HL-60 (cell line): ENCODE results near the gene ZCCHC3.

Experiments used
- DNase-seq, 2 experiments: peaks; one replicate each; pipeline ENCODE4 v3.0.0-alpha.2; 2010 to 2020; ENCODE audit warnings: low read depth in 1 of 2, low spot score in 1 of 2
- H3K27ac ChIP-seq: fragments of 250-450 bp; sonication (Bioruptor Pico); replicated peaks from 2 replicates; pipeline ENCODE4 v1.5.1; 2020; ENCODE audit warnings: mild to moderate bottlenecking, moderate library complexity
- H3K27me3 ChIP-seq: fragments of 250-450 bp; sonication (Bioruptor Pico); 2 replicates; pipeline ENCODE4 v1.5.1; 2021; ENCODE audit warnings: mild to moderate bottlenecking, moderate library complexity; ENCODE audit not compliant: insufficient read depth, poor library complexity, severe bottlenecking
- H3K4me3 ChIP-seq: replicated peaks from 2 replicates; pipeline ENCODE4 v1.5.1; 2011; ENCODE audit warnings: mild to moderate bottlenecking, control low read depth, low read length; ENCODE audit not compliant: insufficient read depth
- CTCF ChIP-seq: IDR thresholded peaks from one replicate; pipeline ENCODE4 v1.5.1; 2011; ENCODE audit warnings: low read length, control low read depth, inconsistent platforms; ENCODE audit not compliant: insufficient read depth
- GABPA ChIP-seq: IDR thresholded peaks from 2 replicates; pipeline ENCODE4 v1.6.1; 2012; ENCODE audit warnings: low read depth
- POLR2AphosphoS5 ChIP-seq: IDR thresholded peaks from 2 replicates; pipeline ENCODE4 v1.6.1; 2012; ENCODE audit warnings: low read depth
- REST ChIP-seq: IDR thresholded peaks from 2 replicates; pipeline ENCODE4 v1.6.1; 2012; ENCODE audit warnings: low read depth; ENCODE audit not compliant: insufficient replicate concordance
- SPI1 ChIP-seq: IDR thresholded peaks from 2 replicates; pipeline ENCODE4 v1.6.1; 2012; ENCODE audit warnings: low read depth, mild to moderate bottlenecking, borderline replicate concordance

The ZCCHC3 gene

GRCh38 chr20:257419-257818 is 40.0 kb upstream of the ZCCHC3 start, which contains the start of gene DEFB132:
Gene DEFB132 (plus strand): TSS chr20:257724. CDS start chr20:257779, 55 bp downstream.
- TF ChIP-seq CTCF (no peak), POLR2AphosphoS5 (no peak), REST (no peak), SPI1 (no peak), GABPA (no peak)
- Histone ChIP-seq H3K27me3 (no peaks in the 10 kb centered on the region), H3K4me3 (no peak within 1 kb of the TSS), H3K27ac (no peak within 1 kb of the TSS)
- DNase-seq = no peak

- DNase-seq = peak in 1 of 2 experiments; percentile 45
- no peak for TF ChIP-seq REST
- no peak for TF ChIP-seq POLR2AphosphoS5
- no peak for TF ChIP-seq CTCF
- no peak for TF ChIP-seq SPI1
- no peak for TF ChIP-seq GABPA
- Histone ChIP-seq H3K27ac (no peak overlapping the region; the same call in 1 of the 2 replicates), H3K4me3 (no peak overlapping the region), H3K27me3 (no peaks in the 10 kb centered on the region)
These were observed 39.0 kb upstream of the ZCCHC3 start for GRCh38 chr20:258269-258858.

GRCh38 chr20:258963-259362 is 38.4 kb upstream of the ZCCHC3 start:
- no peaks in the 10 kb centered on the region for H3K27me3 ChIP-seq
- H3K27ac ChIP-seq = peak overlapping the region; percentile 13; the same call in 1 of the 2 replicates
- no peak overlapping the region for H3K4me3 ChIP-seq
- DNase-seq = peak in 1 of 2 experiments; percentile 12
- TF ChIP-seq GABPA = no peak
- no peak for TF ChIP-seq REST
- no peak for TF ChIP-seq POLR2AphosphoS5
- TF ChIP-seq CTCF = no peak
